DMS79 treated with DMSO at 0.1 percent for 48 hours (cell line): ENCODE data around the gene SNRNP27.
"Not testable (repeated sequence)": the region's sequence is repeated elsewhere in the genome, so short reads cannot be mapped to it uniquely, and the experiment has no call there.

Experiments used
- DNase-seq: peaks from one replicate; lab custom pipeline; 2025; lab: John Stamatoyannopoulos, UW

The SNRNP27 gene, protein sequence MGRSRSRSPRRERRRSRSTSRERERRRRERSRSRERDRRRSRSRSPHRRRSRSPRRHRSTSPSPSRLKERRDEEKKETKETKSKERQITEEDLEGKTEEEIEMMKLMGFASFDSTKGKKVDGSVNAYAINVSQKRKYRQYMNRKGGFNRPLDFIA

DNA sequence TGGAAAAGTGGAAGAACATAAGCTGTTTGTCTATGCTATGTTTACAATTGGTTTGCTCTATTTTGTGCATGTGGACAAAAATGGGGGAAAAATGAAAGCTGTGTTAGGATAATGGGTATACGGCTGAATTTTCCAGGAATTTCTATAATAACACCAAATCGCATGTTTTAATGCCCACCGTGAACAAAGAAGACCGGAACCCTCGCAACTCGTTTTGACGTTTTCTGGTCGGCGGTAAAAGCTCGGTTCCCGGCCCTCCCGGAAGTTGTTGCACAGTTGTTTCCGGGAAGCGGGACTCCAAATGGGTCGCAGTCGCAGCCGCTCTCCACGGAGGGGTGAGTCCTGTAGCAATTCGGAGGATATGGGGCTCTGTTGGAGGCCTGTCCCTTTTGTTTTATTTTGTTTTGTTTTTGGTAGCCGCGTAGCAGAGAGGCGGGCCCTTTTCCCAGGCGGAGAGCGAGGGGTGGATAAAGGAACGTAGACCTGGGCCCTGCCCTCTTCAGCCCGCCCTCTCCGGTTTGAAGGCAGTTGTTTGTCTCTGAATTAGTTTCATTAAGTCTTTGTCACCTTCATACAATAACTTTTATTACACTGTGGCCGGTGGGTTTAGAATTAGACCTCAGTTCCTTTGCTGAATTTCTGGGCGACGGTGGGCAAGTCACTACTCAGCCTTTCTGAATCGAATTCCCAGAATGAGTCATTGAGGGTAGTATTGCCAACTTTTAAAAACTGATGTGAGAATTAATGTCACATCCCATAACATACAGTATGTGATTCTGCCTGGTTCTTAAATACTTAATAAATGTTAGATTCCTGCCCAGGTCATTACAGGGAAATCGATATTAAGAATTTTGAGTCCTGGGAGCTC, at the start of gene SNRNP27:
TSS of gene SNRNP27 (plus strand) at position 273 of the 868 bp plus-strand sequence. CDS start at position 302, 29 bp downstream.
- DNase-seq = peak; percentile 85

DNA sequence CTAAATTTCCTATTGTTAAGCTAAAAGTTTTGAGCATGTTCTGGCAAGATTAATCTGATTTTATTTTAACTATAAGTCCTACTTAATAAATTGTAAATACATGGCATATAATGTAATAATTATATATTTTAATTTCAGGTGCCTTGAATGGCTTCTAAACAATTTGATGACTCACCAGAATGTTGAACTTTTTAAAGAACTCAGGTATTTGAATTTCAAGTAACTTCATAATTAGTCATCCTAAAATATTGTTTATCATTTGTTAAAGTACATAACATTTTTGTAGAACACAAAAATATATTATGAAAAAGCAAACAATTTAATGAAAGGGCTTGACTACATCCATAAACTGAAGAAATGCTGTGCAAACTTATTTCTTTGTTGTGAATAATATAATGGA, 49.8 kb upstream of the SNRNP27 start:
- no peak for DNase-seq

DNA sequence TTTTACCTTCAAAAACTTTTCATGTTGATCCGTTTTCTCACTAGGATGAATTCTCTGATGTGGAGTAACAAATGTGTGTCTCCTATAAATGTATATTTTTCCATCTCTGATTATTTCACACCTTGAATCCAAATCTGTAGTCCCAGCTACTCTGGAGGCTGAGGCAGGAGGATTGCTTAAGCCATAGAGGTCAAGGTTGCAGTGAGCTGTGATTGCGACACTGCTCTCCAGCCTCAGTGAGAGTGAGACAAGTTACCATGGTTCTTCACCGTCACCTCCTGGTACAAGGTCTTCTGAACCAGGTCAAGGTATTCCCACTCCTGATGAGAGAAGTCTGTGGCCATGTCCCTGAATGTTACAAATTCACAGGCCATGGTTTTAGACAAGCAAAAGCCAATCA, 49.2 kb upstream of the SNRNP27 start:
- DNase-seq = no peak

DNA sequence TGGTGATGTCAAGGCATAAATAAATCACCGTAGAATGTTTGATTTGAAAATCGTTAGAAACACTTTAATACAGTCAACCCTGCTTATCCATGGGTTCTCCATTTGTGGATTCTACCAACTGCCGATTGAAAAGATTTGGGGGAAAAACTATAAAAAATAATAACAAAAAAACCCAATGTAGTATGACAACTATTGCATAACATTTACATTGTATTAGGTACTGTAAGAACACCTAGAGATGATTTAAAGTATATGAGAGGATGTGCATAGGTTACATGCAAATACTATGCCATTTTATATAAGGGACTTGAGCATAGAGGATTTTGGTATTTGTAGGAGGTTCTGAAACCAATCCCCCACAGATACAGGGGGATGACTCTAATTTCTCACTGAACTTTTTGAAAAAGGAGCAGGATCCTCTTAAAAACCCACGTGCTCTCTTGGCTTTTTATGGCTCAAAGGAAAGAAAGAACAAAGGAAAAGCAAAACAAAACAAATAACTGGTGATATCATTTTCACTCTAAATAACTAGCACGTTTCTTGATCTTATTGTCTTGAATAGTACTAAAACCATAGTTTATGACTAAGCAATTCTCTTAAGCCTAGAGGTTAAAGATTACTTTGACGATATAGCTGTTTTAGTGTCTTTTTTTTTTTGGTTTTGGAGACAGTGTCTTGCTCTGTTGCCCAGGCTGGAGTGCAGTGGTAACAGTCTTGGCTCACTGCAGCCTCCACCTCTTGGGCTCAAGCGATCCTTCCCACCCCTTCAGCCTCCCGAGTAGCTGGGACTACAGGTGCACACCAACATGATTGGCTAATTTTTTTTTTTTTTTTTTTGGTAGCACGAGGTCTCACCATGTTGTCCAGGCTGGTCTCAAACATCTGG, 47.3 kb upstream of the SNRNP27 start:
- DNase-seq = no peak

DNA sequence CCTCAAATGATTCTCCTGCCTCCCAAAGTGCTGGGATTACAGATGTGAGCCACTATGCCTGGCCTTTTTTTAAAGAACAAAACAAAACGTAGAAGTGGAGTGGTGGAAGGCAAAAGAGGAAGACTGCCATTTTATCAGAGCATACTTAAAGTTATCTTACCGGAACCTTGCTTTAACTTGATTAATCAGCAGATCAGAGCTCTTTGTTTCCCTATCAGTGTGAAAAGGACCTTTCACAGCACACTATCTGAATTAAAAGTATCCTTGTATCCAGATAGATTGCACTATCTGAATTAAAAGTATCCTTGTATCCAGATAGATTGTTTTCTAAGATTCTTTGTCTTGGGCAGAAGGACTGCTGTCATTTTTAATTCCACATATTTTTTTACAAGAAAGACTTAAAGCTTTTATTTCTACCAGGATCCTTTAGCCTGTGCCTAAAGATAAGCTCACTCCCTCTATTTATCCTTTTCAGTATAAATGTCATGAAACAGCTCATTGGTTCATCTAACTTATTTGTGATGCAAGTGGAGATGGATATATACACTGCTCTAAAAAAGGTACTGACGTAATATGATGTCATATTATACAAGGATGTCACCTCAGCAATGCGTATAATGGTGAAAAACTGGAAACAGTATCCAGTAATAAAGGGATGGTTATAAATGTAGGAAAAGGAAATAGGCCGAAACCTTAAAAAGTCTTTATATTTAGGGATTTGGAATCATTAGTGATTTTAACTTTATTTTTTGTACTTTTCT, 46.5 kb upstream of the SNRNP27 start:
- no peak for DNase-seq

DNA sequence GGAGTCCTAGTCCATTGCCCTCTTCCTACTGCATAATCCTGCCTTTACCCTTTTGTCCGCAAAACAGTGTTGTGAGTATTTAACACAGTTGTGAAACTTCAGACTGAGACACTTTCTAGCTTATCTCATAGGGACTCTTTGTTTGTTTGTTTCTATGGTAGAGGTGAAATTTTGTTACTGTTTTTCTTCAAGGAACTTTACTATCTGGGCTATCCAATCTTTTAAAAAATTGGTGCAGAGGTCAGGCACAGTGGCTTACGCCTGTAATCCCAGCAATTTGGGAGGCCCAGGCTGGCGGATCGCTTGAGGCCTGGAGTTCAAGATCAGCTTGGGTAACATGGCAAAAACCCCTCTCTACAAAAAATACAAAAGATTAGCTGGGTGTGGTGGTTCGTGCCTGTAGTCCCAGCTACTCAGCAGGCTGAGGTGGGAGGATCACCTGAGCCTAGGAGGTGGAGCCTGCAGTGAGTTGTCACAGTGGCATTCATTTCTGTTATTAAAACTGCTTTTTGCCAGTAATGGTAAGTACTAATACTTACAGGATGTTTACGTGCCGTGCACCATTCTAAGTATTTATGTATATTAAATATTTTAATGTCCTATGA, 45.5 kb upstream of the SNRNP27 start:
- no peak for DNase-seq

DNA sequence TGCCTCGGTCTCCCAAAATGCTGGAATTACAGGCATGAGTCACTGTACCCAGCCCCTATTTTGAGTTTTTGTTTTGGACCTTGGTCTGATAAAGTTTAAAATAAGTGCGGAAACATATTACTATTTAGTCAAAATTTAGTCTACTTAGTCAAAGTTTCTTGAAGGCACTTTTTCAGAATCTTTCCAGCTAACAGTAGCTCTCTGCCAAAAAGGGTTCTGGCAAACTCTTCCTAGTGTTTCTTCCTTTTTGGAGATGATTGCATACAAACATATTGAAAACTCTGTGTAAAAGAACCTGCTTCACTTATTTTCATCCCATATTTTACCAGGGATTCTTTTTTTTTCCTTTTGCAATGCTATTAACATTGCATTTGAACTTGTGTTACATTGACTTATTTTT, 35.5 kb upstream of the SNRNP27 start:
- DNase-seq = no peak

DNA sequence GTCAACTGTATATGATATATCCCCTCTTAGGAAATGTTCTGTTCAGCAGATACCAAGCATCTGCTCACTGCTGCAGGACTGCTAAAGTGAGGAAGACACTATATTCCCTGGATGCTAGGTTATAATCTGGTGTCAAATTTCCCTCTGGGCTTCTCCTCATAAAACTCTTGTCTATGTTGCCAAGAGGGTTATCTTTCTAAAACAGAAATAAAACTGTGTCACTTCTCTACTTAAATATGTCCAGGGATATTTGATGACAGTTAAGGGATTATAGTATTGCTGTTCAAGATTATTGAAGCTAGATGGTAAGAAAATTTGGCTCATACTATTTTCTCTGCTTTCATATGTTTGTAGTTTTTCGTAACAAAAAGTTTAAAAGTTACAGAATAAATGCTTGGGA, 30.5 kb upstream of the SNRNP27 start:
- no peak for DNase-seq

DNA sequence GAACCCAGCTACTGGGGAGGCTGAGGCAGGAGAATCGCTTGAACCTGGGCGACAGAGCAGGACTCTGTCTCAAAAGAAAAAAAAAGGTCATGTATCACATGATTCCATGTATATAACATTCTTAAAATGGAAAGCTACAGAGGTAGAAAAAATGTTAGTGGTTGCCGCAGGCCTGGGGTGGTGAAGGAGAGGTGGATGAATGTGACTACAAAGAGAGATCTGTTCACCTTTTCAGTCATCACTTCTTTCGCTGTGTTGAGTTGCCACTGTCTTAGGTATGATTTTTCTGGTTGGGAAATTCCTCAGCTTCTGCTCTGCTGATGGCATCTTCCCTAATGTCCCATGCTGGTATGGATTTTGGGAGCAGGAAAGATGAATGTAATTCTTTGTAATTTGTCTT, 5.3 kb upstream of the SNRNP27 start:
- DNase-seq = no peak

DNA sequence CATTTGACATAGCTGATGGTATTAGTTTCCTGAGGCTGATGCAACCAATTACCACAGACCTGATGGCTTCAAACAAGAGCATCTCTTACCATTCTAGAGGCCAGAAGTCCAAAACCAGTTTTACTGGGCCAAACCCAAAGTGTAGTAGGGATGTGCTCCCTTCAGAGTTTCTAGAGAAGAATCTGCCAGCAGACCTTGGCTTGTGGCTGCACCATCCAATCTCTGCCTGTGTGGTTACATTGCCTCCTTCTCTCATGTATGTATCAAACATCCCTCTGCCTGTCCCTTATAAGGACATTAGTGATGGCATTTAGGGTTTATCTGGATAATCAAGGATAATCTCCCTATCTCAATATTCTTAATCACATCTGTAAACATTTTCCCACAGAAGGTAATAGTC, 4.5 kb upstream of the SNRNP27 start:
- DNase-seq = no peak

DNA sequence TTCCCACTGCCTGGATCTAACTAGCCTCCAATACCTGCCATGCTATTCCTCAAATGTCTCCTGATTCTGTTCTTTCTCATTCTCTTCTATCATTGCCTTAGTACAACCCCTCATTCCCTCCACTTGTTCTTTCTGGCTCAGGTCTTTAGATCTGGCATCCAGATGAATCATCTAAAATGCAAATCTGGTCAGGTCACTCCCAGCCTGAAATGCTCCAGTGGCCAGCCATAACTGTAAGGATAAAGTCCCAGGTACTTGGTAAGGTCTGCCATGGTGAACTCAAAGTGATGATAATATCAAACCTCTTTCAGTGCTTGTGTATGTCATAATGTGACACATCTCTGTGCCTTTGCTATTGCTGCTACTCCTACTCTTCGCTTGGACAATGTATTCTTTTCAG, 2.9 kb upstream of the SNRNP27 start:
- DNase-seq = no peak

DNA sequence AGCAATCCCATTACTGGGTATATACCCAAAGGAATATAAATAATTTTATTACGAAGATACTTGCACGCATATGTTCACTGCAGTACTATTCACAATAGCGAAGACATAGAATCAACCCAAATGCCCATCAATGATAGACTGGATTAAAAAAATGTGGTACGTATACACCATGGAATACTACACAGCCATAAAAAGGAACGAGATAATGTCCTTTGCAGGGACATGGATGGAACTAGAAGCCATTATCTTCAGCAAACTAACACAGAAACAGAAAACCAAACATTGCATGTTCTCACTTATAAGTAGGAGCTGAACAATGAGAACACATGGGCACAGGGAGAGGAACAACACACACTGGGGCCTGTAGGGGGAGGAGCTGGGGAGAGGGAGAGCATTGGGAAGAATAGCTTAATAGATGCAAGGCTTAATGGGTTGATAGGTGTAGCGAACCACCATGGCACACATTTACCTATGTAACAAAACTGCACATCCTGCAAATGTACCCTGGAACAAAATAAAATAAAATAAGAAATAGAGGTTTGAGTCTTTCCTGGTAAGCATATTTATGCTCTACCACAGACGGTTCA, 825 bp upstream of the SNRNP27 start:
- DNase-seq = not testable (repeated sequence)

DNA sequence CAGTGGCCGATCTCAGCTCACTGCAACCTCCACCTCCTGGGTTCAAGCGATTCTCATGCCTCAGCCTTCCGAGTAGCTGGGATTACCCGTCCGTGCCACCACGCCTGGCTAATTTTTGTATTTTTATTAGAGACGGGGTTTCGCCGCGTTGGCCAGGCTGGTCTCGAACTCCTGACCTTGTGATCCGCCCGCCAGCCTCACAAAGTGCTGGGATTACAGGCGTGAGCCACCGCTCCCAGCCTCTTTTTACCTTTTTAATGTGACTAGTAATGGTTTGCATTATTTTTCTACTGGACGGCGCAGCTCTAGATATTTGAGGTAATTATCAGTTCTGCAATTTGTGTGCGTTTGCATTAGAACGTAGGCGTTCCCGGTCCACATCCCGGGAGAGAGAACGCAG, 981 bp downstream of the SNRNP27 start:
- not testable (repeated sequence) for DNase-seq

DNA sequence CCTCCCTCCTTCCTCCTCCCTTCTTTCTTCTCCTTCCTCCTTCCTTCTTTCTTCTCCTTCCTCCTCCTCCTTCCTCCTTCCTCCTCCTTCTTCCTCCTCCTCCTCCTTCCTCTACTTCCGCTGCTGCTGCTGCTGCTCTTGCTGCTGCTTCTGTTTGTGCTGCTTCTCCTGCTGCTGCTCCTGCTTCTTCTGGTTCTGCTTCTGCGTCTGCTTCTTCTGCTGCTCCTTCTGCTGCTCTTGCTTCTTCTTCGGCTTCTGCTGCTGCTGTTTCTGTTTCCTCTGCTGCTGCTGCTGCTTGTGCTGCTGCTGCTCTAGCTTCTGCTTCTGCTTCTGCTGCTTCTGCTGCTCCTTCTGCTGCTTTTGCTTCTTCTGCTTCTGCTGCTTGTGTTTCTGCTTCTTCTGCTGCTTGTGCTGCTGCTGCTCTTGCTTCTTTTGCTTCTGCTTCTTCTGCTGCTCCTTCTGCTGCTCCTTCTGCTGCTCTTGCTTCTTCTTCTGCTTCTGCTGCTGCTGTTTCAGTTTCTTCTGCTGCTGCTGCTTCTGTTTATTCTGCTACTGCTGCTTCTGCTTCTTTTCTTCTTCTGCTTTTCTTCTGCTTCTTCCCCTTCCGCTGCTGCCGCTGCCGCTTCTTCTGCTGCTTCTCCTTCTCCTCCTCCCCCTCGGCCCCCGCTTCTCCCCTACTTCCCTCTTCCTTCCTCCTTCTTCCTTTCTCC, 8.6 kb downstream of the SNRNP27 start:
- DNase-seq = no peak

DNA sequence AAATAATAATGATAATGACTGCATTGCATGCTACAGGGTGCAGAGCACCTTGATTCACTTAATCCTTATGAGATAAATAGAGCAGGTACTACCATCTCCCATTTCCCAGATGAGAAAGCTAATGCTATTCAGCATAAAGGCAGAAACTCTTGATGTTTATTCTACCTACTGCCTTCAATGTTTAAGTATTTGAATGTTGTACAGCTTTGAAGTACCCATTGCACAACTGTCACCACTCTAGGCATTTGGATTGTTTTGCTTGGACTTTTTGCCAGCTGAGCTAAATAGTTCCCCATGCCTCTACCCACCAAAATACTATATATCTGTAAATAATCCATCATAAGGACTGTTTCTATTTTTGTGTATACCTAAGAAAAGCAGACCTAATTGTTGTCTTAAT, 13.5 kb downstream of the SNRNP27 start:
- no peak for DNase-seq

DNA sequence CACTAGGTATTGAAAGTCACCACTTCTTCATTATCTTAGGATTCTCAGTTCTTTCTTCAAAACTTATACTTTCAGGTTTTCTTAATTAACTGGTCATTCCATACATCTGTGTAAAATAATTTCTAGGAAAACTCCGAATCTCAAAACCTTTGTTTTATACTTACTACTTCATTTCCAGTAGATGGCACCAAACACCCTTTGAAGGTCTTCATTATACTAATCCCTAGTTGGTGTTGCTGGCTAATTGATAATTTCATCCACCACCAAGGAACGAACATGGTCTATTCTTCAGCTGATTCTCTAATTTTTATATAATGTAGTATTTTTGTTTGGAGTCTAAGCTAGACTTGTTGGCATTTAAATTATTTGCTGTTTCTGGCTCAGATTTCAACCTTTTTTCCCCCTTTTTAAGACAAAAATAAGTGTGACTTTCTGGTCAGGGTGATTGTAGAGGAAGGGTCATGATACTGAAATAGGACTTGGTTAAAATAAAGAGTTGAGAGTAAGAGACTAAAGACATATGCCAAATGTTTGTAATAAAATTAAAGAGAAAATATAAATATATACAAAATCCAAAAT, 18.3 kb downstream of the SNRNP27 start:
- peak; percentile 59 for DNase-seq

DNA sequence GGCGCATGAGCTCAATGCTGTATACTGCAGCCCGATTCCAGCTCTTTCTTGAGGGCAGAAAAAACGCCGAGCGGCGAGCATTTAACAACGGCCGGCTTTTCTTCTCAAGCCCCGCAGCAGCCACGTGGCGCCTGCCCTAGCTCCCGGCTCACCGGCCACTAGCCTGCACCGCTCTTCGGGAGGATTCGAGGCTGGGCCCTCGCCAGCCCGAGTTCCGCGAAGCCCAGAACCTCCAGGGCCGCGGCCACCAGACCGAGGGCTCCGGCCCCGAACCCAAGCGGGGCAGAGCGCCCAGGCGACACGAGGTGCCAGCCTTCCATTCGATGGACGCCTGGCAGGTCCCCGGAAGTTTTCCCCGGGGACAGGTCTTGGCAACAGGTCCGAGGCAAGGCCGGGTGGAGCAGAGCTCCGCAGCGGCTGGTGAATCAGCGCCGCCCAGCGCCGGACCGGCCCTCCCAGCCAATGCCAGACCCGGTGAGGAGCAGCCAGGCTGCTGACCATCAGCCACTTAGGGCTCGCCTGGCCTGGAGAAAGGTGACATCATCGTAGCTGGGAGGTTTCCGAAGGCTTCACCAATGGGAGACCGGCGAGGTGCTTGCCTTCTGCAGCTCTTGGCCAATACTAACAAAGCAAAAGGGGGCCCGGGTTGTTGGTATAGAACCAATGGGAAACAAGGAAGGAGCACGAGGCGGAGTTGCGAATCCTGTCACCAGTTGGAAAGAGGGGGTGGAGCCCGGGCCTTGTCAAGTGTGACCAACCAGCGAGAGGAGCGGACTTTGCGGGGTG, 20.6 kb downstream of the SNRNP27 start:
- DNase-seq = peak; percentile 100

DNA sequence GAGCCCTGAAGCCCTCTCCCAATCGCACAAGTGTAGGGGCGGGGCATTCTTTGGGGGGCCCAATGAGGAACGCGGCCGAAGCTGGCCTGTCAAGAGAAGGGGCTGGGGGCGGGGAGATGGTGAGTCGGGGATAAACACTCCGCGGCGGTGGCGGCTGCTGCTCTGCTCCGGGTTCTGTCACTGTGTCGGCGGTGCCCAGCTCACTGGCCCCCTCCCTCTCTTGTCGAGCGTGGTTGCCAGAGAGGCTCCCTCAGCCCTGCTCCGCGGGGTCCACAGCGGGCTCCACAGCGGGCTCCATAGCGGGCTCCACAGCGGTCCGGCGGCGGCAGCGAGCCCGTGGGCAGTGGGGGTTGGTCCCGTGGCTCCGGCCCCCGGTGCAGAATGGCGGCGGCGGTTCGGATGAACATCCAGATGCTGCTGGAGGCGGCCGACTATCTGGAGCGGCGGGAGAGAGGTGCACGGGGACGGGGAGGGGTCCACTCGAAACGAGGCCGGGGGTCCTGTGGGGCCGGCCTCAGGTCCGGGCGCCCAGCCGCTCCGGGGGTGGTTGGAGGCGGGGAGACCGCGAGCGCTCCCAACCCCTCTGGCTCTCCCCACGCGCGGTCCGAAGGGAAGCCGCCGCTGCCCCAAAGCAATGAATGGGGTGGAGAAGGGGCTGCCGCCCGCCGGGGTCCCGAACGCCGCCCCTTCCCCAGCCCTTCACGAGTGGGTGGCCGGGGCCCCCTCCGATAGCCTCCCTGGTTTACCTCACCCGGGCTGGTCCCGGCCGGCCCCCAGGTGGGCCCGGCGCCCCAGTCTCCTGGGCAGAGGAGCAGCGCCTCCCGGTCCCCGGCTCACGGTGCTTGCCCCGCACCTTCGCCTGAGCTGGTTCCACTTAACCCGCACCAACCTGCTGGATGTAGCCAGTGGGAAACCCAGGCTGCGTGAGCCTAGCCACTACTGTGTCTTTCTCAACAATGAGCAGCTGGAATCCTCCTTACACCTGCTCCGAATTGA, 21.5 kb downstream of the SNRNP27 start, which contains the start of gene MXD1:
TSS of gene MXD1 (plus strand) at position 160 of the 996 bp plus-strand sequence. CDS start at position 382, 222 bp downstream.
- DNase-seq = no peak
